B cell (primary cell): ENCODE data around the gene RGS7. TPM values are rescaled to one million over a fixed set of nuclear protein-coding genes. Genes with fewer than 3 reads are reported as not detected.

ENCODE experiments used
- ATAC-seq: fragments of 200-7000 bp; cut with Tn5 transposase; one replicate; pipeline ENCODE4 v1.10.0; 2021; ENCODE audit warnings: low read depth, mild to moderate bottlenecking, moderate number of reproducible peaks, moderate library complexity
- CTCF ChIA-PET: fragments of 350-600 bp; sonication (Branson Sonifier 250); formaldehyde crosslinking; loops from one replicate; lab custom pipeline; 2021; ENCODE audit warnings: antibody characterized with exemption, inconsistent platforms; lab: Charles Lee
- POLR2A ChIA-PET: fragments of 350-600 bp; sonication (Branson Sonifier 250); formaldehyde crosslinking; loops from one replicate; lab custom pipeline; 2021; ENCODE audit warnings: antibody characterized with exemption; lab: Charles Lee
- DNase-seq: peaks from one replicate; pipeline ENCODE4 v3.0.0; 2013
- H2AFZ ChIP-seq: 2 replicates; pipeline ENCODE4 v1.6.1; 2012; ENCODE audit warnings: mild to moderate bottlenecking, low read depth, low read length; ENCODE audit not compliant: insufficient read depth, poor library complexity, severe bottlenecking
- H3K27ac ChIP-seq, 2 donors: 1 replicate in 1 of 2; 2 replicates in 1 of 2; pipeline ENCODE4 v1.5.1; 2012 to 2013; ENCODE audit warnings: low read length in 2 of 2, mild to moderate bottlenecking in 2 of 2, moderate library complexity in 1 of 2
- H3K27me3 ChIP-seq, 4 experiments: fragments of 200-600 bp in 1 of 4; sonication (generic) in 1 of 4; replicated peaks in 1 of 4; 1 replicate in 2 of 4; 2 replicates in 2 of 4; pipeline versions ENCODE4 v1.6.1 to v1.7.0; 2013 to 2016; ENCODE audit warnings: low read length in 3 of 4, mild to moderate bottlenecking in 2 of 4, mixed read lengths in 1 of 4, moderate library complexity in 1 of 4; ENCODE audit not compliant: insufficient read depth in 4 of 4, control insufficient read depth in 3 of 4; ENCODE audit errors: control extremely low read depth in 1 of 4
- H3K36me3 ChIP-seq, 2 experiments: replicated peaks in 1 of 2; 1 replicate in 1 of 2; 2 replicates in 1 of 2; pipeline versions ENCODE4 v1.6.1 to v1.7.1; 2013; ENCODE audit warnings: low read length in 1 of 2; ENCODE audit not compliant: insufficient read depth in 2 of 2, control insufficient read depth in 1 of 2; ENCODE audit errors: control extremely low read depth in 1 of 2, extremely low read depth in 1 of 2
- H3K4me1 ChIP-seq, 2 donors: fragments of 200-600 bp in 1 of 2; sonication (generic) in 1 of 2; 1 replicate in 1 of 2; 2 replicates in 1 of 2; pipeline versions ENCODE4 v1.5.1 to v1.6.1; 2013 to 2017; ENCODE audit warnings: low read length in 2 of 2; ENCODE audit not compliant: control insufficient read depth in 2 of 2, insufficient read depth in 2 of 2
- H3K4me2 ChIP-seq: replicated peaks from 2 replicates; pipeline ENCODE3; 2012; ENCODE audit warnings: mild to moderate bottlenecking, low read depth, low read length; ENCODE audit not compliant: poor library complexity, severe bottlenecking
- H3K4me3 ChIP-seq, 5 experiments: fragments of 200-600 bp in 1 of 5; sonication (generic) in 1 of 5; 1 replicate in 3 of 5; 2 replicates in 2 of 5; pipeline versions ENCODE4 v1.5.1 to v1.7.0; 2011 to 2016; ENCODE audit warnings: low read length in 4 of 5, mild to moderate bottlenecking in 4 of 5, low read depth in 2 of 5, control low read depth in 1 of 5, moderate library complexity in 1 of 5; ENCODE audit not compliant: insufficient read depth in 1 of 5; ENCODE audit errors: control extremely low read depth in 1 of 5, extremely low read depth in 1 of 5
- H3K79me2 ChIP-seq: fragments of 200-600 bp; sonication (generic); one replicate; pipeline ENCODE4 v1.6.0; 2016; ENCODE audit warnings: low read length; ENCODE audit not compliant: control insufficient read depth, insufficient read depth
- H3K9ac ChIP-seq: fragments of 200-600 bp; sonication (generic); 2 replicates; pipeline ENCODE4 v1.6.1; 2017; ENCODE audit warnings: mild to moderate bottlenecking, low read length, moderate library complexity
- H3K9me3 ChIP-seq, 3 donors: one replicate each; pipeline versions ENCODE4 v1.6.1 to v1.7.1; 2013; ENCODE audit warnings: low read length in 2 of 3; ENCODE audit not compliant: control insufficient read depth in 2 of 3, insufficient read depth in 1 of 3; ENCODE audit errors: control extremely low read depth in 1 of 3
- H4K20me1 ChIP-seq: 2 replicates; pipeline ENCODE4 v1.6.0; 2012; ENCODE audit warnings: mild to moderate bottlenecking, low read length; ENCODE audit not compliant: insufficient read depth, control insufficient read depth, poor library complexity, severe bottlenecking
- H3K27ac Mint-ChIP-seq: one replicate; pipeline ENCODE4 v1.8.0; 2021; ENCODE audit warnings: mixed read lengths
- H3K27me3 Mint-ChIP-seq: one replicate; pipeline ENCODE4 v1.8.0; 2021; ENCODE audit warnings: mixed read lengths
- H3K4me1 Mint-ChIP-seq: one replicate; pipeline ENCODE4 v1.8.0; 2021; ENCODE audit warnings: mixed read lengths
- H3K4me3 Mint-ChIP-seq: one replicate; pipeline ENCODE4 v1.8.0; 2021; ENCODE audit warnings: mixed read lengths
- H3K9me3 Mint-ChIP-seq: one replicate; pipeline ENCODE4 v1.8.0; 2022; ENCODE audit warnings: mixed read lengths; ENCODE audit not compliant: insufficient read depth
- EZH2 ChIP-seq: IDR thresholded peaks from 2 replicates; pipeline ENCODE4 v1.6.1; 2012; ENCODE audit warnings: borderline replicate concordance, low read depth, mild to moderate bottlenecking, moderate library complexity, low read length; ENCODE audit not compliant: insufficient read depth, poor library complexity, severe bottlenecking
- WGBS: methylation state at CpG from one replicate; pipeline ENCODE4 v1.1.5; 2013; ENCODE audit warnings: missing lambda C conversion rate; ENCODE audit not compliant: insufficient coverage; 5-methylcytosine and 5-hydroxymethylcytosine counted together
- intact Hi-C: fragments of 100-400 bp; cut with micrococcal nuclease; formaldehyde crosslinking; loops from one replicate; pipeline ENCODE4 v1.10.0; 2022
- polyA plus RNA-seq: library from polyadenylated mRNA; depleted of rRNA; stranded (reverse); fragments of >200 nt; gene quantifications from 2 replicates; pipeline ENCODE4 v1.2.3, GENCODE V29; 2012
- total RNA-seq, 2 donors: library from RNA; stranded (reverse); fragments of 120-200 nt in 1 of 2; gene quantifications; 1 replicate in 1 of 2; 2 replicates in 1 of 2; pipeline versions ENCODE4 v1.2.3 to v1.2.4, GENCODE V29; 2013 to 2022
- TF ChIP-seq, protein P1 (sequence below): fragments of 200-600 bp; IDR thresholded peaks from one replicate; pipeline ENCODE4 v1.8.0; 2022; ENCODE audit warnings: antibody characterized with exemption, mild to moderate bottlenecking

RGS7 gene
- total and polyA plus RNA-seq, 2 donors (not counting 1 experiment from before 2014, with no cell fraction given) = 0.15 to 1.8 TPM

GRCh38 chr1:241286486-241286885 lies 70.5 kb downstream of the RGS7 start:
- intact Hi-C loops = no loop called here
- Histone ChIP-seq H4K20me1 (no peaks in the 10 kb centered on the region), H3K27ac (no peak overlapping the region), H3K79me2 (no peaks in the 10 kb centered on the region), H3K36me3 (no peaks in the 10 kb centered on the region), H3K27me3 (no peaks in the 10 kb centered on the region), H3K4me1 (no peaks in the 10 kb centered on the region), H3K4me3 (no peak overlapping the region), H2AFZ (no peak overlapping the region), H3K4me2 (no peak overlapping the region), H3K9me3 (peaks cover 0 to 20% (median 0%) of the 10 kb centered on the region in 3 donors), H3K9ac (no peak overlapping the region)
- Mint-ChIP-seq H3K4me3 (no peak overlapping the region), H3K4me1 (no peaks in the 10 kb centered on the region), H3K27ac (no peak overlapping the region), H3K9me3 (peaks cover 14% of the 10 kb centered on the region), H3K27me3 (no peaks in the 10 kb centered on the region)
- no peak for TF ChIP-seq EZH2
- TF ChIP-seq, protein P1, sequence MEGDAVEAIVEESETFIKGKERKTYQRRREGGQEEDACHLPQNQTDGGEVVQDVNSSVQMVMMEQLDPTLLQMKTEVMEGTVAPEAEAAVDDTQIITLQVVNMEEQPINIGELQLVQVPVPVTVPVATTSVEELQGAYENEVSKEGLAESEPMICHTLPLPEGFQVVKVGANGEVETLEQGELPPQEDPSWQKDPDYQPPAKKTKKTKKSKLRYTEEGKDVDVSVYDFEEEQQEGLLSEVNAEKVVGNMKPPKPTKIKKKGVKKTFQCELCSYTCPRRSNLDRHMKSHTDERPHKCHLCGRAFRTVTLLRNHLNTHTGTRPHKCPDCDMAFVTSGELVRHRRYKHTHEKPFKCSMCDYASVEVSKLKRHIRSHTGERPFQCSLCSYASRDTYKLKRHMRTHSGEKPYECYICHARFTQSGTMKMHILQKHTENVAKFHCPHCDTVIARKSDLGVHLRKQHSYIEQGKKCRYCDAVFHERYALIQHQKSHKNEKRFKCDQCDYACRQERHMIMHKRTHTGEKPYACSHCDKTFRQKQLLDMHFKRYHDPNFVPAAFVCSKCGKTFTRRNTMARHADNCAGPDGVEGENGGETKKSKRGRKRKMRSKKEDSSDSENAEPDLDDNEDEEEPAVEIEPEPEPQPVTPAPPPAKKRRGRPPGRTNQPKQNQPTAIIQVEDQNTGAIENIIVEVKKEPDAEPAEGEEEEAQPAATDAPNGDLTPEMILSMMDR = no peak
- POLR2A ChIA-PET = no interaction called here
- ATAC-seq (no peak), DNase-seq (no peak)
- WGBS = no CpG with 5 or more reads among the region's 1 CpG
- CTCF ChIA-PET = no interaction called here

GRCh38 chr1:241276391-241276790 lies 80.6 kb downstream of the RGS7 start:
- Histone ChIP-seq H3K4me1 (no peaks in the 10 kb centered on the region), H2AFZ (no peak overlapping the region), H3K79me2 (no peaks in the 10 kb centered on the region), H3K27ac (no peak overlapping the region), H4K20me1 (no peaks in the 10 kb centered on the region), H3K4me2 (no peak overlapping the region), H3K27me3 (no peaks in the 10 kb centered on the region), H3K36me3 (no peaks in the 10 kb centered on the region), H3K4me3 (no peak overlapping the region), H3K9ac (no peak overlapping the region), H3K9me3 (peaks cover 0 to 6% (median 0%) of the 10 kb centered on the region in 3 donors)
- Mint-ChIP-seq H3K4me1 (no peaks in the 10 kb centered on the region), H3K27me3 (no peaks in the 10 kb centered on the region), H3K9me3 (peaks cover 11% of the 10 kb centered on the region), H3K27ac (no peak overlapping the region), H3K4me3 (no peak overlapping the region)
- intact Hi-C loops = no loop called here
- CTCF ChIA-PET = interaction anchor here (0.6 kb wide), 1 partner anchor 155 kb away, joined by 3 read pairs; no protein-coding TSS in a partner anchor
- DNase-seq (no peak), ATAC-seq (no peak)
- 92% methylated on average over 2 of the region's 3 CpGs for WGBS
- TF ChIP-seq EZH2 = no peak
- TF ChIP-seq, protein P1 = no peak
- POLR2A ChIA-PET = no interaction called here
